Measurements from ENCODE around the gene COL6A1. TPM values are rescaled to one million over a fixed set of nuclear protein-coding genes. Genes with fewer than 3 reads are reported as not detected.

Gene COL6A1
- total and polyA plus RNA-seq, 2 experiments from 2014 or later = 296 to 592 TPM

DNA sequence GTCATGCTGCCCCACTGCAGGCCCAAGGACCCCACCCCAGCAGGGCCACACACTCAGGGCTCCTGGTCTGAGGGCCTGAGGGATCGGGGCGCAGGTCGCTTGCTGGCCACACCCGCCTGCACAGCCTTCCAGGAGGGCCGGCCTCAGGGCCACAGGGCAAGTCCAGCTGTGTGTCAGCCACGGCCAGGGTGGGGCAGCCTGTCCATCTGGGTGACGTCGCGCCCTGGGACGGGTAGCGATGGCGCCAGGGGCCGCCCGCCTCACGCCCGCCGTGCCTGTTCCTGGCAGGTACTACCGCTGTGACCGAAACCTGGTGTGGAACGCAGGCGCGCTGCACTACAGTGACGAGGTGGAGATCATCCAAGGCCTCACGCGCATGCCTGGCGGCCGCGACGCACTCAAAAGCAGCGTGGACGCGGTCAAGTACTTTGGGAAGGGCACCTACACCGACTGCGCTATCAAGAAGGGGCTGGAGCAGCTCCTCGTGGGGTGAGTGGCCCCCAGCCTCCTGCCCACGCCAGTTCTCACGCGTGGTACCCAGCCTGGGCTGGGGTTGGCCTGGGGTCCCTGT, 2.5 kb downstream of the COL6A1 start:
- no peak overlapping the region for H2AFZ ChIP-seq
- peaks cover 6% of the 10 kb centered on the region for H3K4me1 ChIP-seq (ENCODE audit: insufficient read depth)
- no peaks in the 10 kb centered on the region for H3K9me3 ChIP-seq (ENCODE audit: low read depth)
- peaks cover 17% of the 10 kb centered on the region for H4K20me1 ChIP-seq (ENCODE audit: insufficient read depth, poor library complexity, severe bottlenecking)
- no peak overlapping the region for H3K27ac ChIP-seq
- 98% methylated on average over 35 of the region's 38 CpGs for WGBS (ENCODE audit: low lambda C conversion rate, missing lambda C conversion rate)
- H3K4me3 ChIP-seq = no peak overlapping the region
- no peaks in the 10 kb centered on the region for H3K9me2 ChIP-seq (replicated peaks; ENCODE audit: insufficient read depth)
- no peaks in the 10 kb centered on the region for H3K27me3 ChIP-seq
- H3K79me2 ChIP-seq = peaks cover 39% of the 10 kb centered on the region
- DNase-seq (ENCODE audit: low spot score) = no peak
- peak overlapping the region; percentile 100 for H3K4me2 ChIP-seq
- H3K36me3 ChIP-seq (replicated peaks; ENCODE audit: insufficient read depth, low read depth) = no peaks in the 10 kb centered on the region
- TF ChIP-seq EZH2phosphoT487 (IDR thresholded peaks at IDR 0.05; ENCODE audit: low read depth, severe bottlenecking, unreplicated experiment) = no peak
- TF ChIP-seq, protein P1, sequence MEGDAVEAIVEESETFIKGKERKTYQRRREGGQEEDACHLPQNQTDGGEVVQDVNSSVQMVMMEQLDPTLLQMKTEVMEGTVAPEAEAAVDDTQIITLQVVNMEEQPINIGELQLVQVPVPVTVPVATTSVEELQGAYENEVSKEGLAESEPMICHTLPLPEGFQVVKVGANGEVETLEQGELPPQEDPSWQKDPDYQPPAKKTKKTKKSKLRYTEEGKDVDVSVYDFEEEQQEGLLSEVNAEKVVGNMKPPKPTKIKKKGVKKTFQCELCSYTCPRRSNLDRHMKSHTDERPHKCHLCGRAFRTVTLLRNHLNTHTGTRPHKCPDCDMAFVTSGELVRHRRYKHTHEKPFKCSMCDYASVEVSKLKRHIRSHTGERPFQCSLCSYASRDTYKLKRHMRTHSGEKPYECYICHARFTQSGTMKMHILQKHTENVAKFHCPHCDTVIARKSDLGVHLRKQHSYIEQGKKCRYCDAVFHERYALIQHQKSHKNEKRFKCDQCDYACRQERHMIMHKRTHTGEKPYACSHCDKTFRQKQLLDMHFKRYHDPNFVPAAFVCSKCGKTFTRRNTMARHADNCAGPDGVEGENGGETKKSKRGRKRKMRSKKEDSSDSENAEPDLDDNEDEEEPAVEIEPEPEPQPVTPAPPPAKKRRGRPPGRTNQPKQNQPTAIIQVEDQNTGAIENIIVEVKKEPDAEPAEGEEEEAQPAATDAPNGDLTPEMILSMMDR (IDR thresholded peaks at IDR 0.05; ENCODE audit: poor library complexity) = no peak
- no peak for TF ChIP-seq EZH2 (IDR thresholded peaks at IDR 0.05; ENCODE audit: borderline replicate concordance)

DNA sequence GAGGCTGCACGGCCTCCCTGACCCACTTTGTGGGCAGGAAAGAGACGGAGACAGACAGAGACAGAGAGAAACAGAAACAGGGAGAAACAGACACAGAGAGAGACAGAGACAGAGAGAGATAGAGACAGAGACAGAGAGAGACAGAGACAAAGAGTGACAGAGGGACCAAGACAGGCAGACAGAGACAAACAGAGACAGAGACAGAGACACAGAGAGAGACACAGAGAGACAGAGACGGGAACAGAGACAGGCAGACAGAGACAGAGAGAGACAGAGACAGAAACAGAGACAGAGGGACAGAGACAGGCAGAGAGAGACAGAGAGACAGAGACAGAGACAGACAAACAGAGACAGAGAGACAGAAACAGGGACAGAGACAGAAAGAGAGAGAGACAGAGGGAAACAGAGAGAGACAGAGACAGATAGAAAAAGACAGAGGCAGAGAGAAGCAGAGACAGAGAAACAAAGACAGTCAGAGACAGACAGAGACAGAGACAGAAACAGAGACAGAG, 3.1 kb downstream of the COL6A1 start:
- no peaks in the 10 kb centered on the region for H3K9me2 ChIP-seq (replicated peaks; ENCODE audit: insufficient read depth)
- H4K20me1 ChIP-seq (ENCODE audit: insufficient read depth, poor library complexity, severe bottlenecking) = peaks cover 17% of the 10 kb centered on the region
- no peaks in the 10 kb centered on the region for H3K36me3 ChIP-seq (replicated peaks; ENCODE audit: insufficient read depth, low read depth)
- H3K4me1 ChIP-seq (ENCODE audit: insufficient read depth) = peaks cover 6% of the 10 kb centered on the region
- no peak overlapping the region for H3K4me3 ChIP-seq
- TF ChIP-seq EZH2 (IDR thresholded peaks at IDR 0.05; ENCODE audit: borderline replicate concordance) (no peak), EZH2phosphoT487 (IDR thresholded peaks at IDR 0.05; ENCODE audit: low read depth, severe bottlenecking, unreplicated experiment) (no peak)
- TF ChIP-seq, protein P1 (IDR thresholded peaks at IDR 0.05; ENCODE audit: poor library complexity) = no peak
- no peaks in the 10 kb centered on the region for H3K9me3 ChIP-seq (ENCODE audit: low read depth)
- no peak overlapping the region for H3K4me2 ChIP-seq
- WGBS (ENCODE audit: low lambda C conversion rate, missing lambda C conversion rate) = 96% methylated on average over 3 of the region's 3 CpGs
- H2AFZ ChIP-seq = no peak overlapping the region
- no peak overlapping the region for H3K27ac ChIP-seq
- peaks cover 39% of the 10 kb centered on the region for H3K79me2 ChIP-seq
- no peak for DNase-seq (ENCODE audit: low spot score)
- no peaks in the 10 kb centered on the region for H3K27me3 ChIP-seq

DNA sequence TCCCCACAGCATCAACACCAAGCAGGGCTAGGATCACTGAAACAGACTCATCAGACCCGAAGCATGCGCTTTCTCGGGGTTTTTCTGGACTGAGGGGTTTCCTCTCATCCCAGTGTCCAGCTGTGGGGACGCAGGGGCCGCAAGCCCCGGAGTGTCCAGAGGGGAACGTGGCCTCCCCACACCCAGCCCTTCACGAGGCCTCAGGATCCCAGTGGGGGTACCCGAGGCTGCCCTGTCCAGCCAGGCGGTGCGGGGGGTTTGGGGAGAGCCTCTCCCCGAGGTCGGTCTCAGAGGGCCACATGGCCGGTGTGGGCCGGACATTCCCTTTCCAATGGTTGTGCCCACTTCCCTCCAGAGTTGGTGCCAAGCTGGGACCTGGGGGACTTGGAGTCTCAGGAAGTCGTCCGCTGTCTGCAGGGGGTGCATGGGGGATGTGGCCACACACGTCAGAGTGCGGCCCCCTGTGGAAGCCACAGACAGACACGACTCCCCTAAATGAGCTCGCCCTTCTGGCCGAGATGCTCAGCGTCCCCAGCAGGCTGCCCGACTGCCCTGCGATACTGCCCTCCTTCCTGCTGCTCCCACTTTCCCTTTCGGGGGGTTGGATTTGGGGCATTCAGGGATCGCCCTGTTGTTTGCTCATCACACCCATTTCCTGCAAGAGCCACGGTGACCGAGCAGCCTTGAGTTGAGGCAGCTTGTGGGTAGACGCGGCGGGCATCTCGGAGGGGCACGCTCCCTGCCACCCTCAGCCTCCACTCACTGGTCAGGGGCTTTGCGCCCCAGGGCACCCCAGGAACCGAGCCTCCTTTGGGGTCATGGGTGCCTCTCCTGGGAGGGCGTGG, 4.1 kb downstream of the COL6A1 start:
- Histone ChIP-seq H3K4me3 (no peak overlapping the region), H3K9me3 (ENCODE audit: low read depth) (no peaks in the 10 kb centered on the region), H3K27ac (no peak overlapping the region), H3K4me2 (no peak overlapping the region), H3K4me1 (ENCODE audit: insufficient read depth) (peaks cover 5% of the 10 kb centered on the region), H3K79me2 (peaks cover 39% of the 10 kb centered on the region), H3K9me2 (replicated peaks; ENCODE audit: insufficient read depth) (no peaks in the 10 kb centered on the region), H4K20me1 (ENCODE audit: insufficient read depth, poor library complexity, severe bottlenecking) (peaks cover 17% of the 10 kb centered on the region), H2AFZ (no peak overlapping the region), H3K27me3 (no peaks in the 10 kb centered on the region), H3K36me3 (replicated peaks; ENCODE audit: insufficient read depth, low read depth) (no peaks in the 10 kb centered on the region)
- WGBS (ENCODE audit: low lambda C conversion rate, missing lambda C conversion rate) = 95% methylated on average over 37 of the region's 37 CpGs
- TF ChIP-seq, protein P1 (IDR thresholded peaks at IDR 0.05; ENCODE audit: poor library complexity) = no peak
- no peak for DNase-seq (ENCODE audit: low spot score)

Data from hepatocyte (in vitro differentiated cells).